DOHH2 (cell line): ENCODE results near the gene CNTN2.

Experiments
- CTCF ChIP-seq: fragments of 200-600 bp; sonication (generic); IDR thresholded peaks from one replicate; pipeline ENCODE4 v1.5.1; 2014; ENCODE audit warnings: antibody characterized with exemption, mild to moderate bottlenecking, low read depth, low read length; ENCODE audit not compliant: poor library complexity, severe bottlenecking
- EZH2phosphoT487 ChIP-seq: fragments of 200-600 bp; sonication (generic); IDR thresholded peaks from 2 replicates; pipeline ENCODE4 v1.6.1; 2017; ENCODE audit warnings: borderline replicate concordance, mild to moderate bottlenecking, antibody characterized with exemption, low read length, moderate library complexity, mixed read lengths

GRCh38 chr1:205014783-205015182, 28.2 kb upstream of the CNTN2 start:
- no peak for TF ChIP-seq CTCF
- TF ChIP-seq EZH2phosphoT487, result no peak
